GM12878 (cell line): ENCODE measurements around the gene LILRB5. TPM values are rescaled to one million over a fixed set of nuclear protein-coding genes. Genes with fewer than 3 reads are reported as not detected.

Experiments used
- ATAC-seq: fragments of 200-7000 bp; cut with Tn5 transposase; 3 replicates; pipeline ENCODE4 v1.9.1; 2020; ENCODE audit warnings: mild to moderate bottlenecking, moderate library complexity
- BruUV-seq: library from RNA; stranded (reverse); fragments of 400-500 nt; replicated peaks from 2 replicates; lab custom pipeline; 2021; lab: Mats Ljungman, UMichigan
- CTCF ChIA-PET: fragments of 300-600 bp; sonication (Branson Sonifier 250); formaldehyde crosslinking; extraction: SDS; loops from one replicate; lab custom pipeline; 2021; ENCODE audit warnings: inconsistent platforms; lab: Yijun Ruan, JAX
- POLR2A ChIA-PET: fragments of 350-600 bp; formaldehyde crosslinking; extraction: SDS; loops from one replicate; lab custom pipeline; 2021; ENCODE audit warnings: inconsistent platforms; lab: Charles Lee
- RAD21 ChIA-PET: fragments of 300-600 bp; sonication (Branson Sonifier 250); formaldehyde crosslinking; loops from one replicate; lab custom pipeline; 2023; ENCODE audit warnings: antibody characterized with exemption; ENCODE audit not compliant: unreplicated experiment; lab: Charles Lee
- SMC1A ChIA-PET: fragments of 300-600 bp; sonication (Branson Sonifier 250); formaldehyde crosslinking; loops from one replicate; lab custom pipeline; 2023; ENCODE audit not compliant: unreplicated experiment, uncharacterized antibody; lab: Charles Lee
- DNase-seq: peaks from one replicate; pipeline ENCODE4 v3.0.0-alpha.2; 2011; ENCODE audit warnings: low read depth, low spot score
- FAIRE-seq: peaks from 3 replicates; lab custom pipeline; 2011; peaks lifted over from hg19 to GRCh38; lab: Jason Lieb, UNC
- H2AFZ ChIP-seq: 2 replicates; pipeline ENCODE4 v1.6.0; 2011; ENCODE audit warnings: low read depth, low read length, control low read depth; ENCODE audit not compliant: control insufficient read depth
- H3K27ac ChIP-seq: 2 replicates; pipeline ENCODE4 v1.5.1; 2011; ENCODE audit warnings: control low read depth; ENCODE audit not compliant: control insufficient read depth, insufficient read depth
- H3K27me3 ChIP-seq, 2 experiments: replicated peaks in 1 of 2; 2 replicates each; pipeline versions ENCODE4 v1.6.0 to v1.6.1; 2011; ENCODE audit warnings: low read length in 1 of 2; ENCODE audit not compliant: control insufficient read depth in 2 of 2, insufficient read depth in 2 of 2
- H3K36me3 ChIP-seq, 2 experiments: 2 replicates each; pipeline ENCODE4 v1.5.1; 2011; ENCODE audit warnings: low read length in 1 of 2; ENCODE audit not compliant: control insufficient read depth in 2 of 2, insufficient read depth in 2 of 2
- H3K4me1 ChIP-seq: 2 replicates; pipeline ENCODE4 v1.6.1; 2011; ENCODE audit warnings: mild to moderate bottlenecking, low read length, moderate library complexity, mixed read lengths; ENCODE audit not compliant: control insufficient read depth, insufficient read depth
- H3K4me2 ChIP-seq: 2 replicates; pipeline ENCODE4 v1.6.0; 2011; ENCODE audit warnings: control low read depth; ENCODE audit not compliant: control insufficient read depth, insufficient read depth
- H3K4me3 ChIP-seq: fragments of 200-600 bp; sonication (generic); 2 replicates; pipeline ENCODE4 v1.5.1; 2016
- H3K79me2 ChIP-seq: 2 replicates; pipeline ENCODE4 v1.6.0; 2011; ENCODE audit warnings: low read length; ENCODE audit not compliant: control insufficient read depth, insufficient read depth
- H3K9ac ChIP-seq: 2 replicates; pipeline ENCODE4 v1.8.0; 2011; ENCODE audit warnings: low read length, control low read depth, mixed read lengths; ENCODE audit not compliant: control insufficient read depth, insufficient read depth
- H3K9me3 ChIP-seq: replicated peaks from 3 replicates; pipeline ENCODE4 v1.5.1; 2011; ENCODE audit warnings: mild to moderate bottlenecking, low read length; ENCODE audit not compliant: control insufficient read depth, insufficient read depth
- H4K20me1 ChIP-seq: 2 replicates; pipeline ENCODE4 v1.6.0; 2011; ENCODE audit not compliant: control insufficient read depth, insufficient read depth
- BCL11A ChIP-seq: IDR thresholded peaks from 2 replicates; pipeline ENCODE4 v1.6.1; 2011; ENCODE audit warnings: low read depth, low read length
- CBX3 ChIP-seq: fragments of 200-600 bp; sonication (generic); IDR thresholded peaks from 2 replicates; pipeline ENCODE4 v1.6.1; 2016; ENCODE audit warnings: low read depth, borderline replicate concordance
- CHD1 ChIP-seq: IDR thresholded peaks from 2 replicates; pipeline ENCODE4 v1.6.1; 2012; ENCODE audit warnings: low read depth, low read length, improper control_type of control experiment
- GABPA ChIP-seq: IDR thresholded peaks from 2 replicates; pipeline ENCODE4 v1.6.1; 2014; ENCODE audit warnings: antibody characterized with exemption, low read depth, mild to moderate bottlenecking, inconsistent platforms
- IKZF2 ChIP-seq, 2 experiments: fragments of 450-650 bp; IDR thresholded peaks; 2 replicates each; pipeline ENCODE4 v1.6.1; 2017; ENCODE audit warnings: mild to moderate bottlenecking in 2 of 2, moderate library complexity in 2 of 2
- MEF2B ChIP-seq: fragments of 450-650 bp; IDR thresholded peaks from 2 replicates; pipeline ENCODE4 v1.6.1; 2018; ENCODE audit warnings: mild to moderate bottlenecking, moderate library complexity; ENCODE audit not compliant: partially characterized antibody, poor library complexity, severe bottlenecking
- NBN ChIP-seq: fragments of 450-650 bp; IDR thresholded peaks from 2 replicates; pipeline ENCODE4 v1.6.1; 2016
- NFIC ChIP-seq: IDR thresholded peaks from 2 replicates; pipeline ENCODE4 v1.6.1; 2012; ENCODE audit warnings: low read depth, mild to moderate bottlenecking, inconsistent platforms, low read length, moderate library complexity
- NRF1 ChIP-seq: conservative IDR thresholded peaks from 2 replicates; pipeline ENCODE4 v1.6.1; 2011; ENCODE audit warnings: mild to moderate bottlenecking, low read depth, low read length, improper control_type of control experiment
- RB1 ChIP-seq: fragments of 450-650 bp; formaldehyde crosslinking; IDR thresholded peaks from 2 replicates; pipeline ENCODE4 v1.6.1; 2017; ENCODE audit warnings: mild to moderate bottlenecking, borderline replicate concordance
- RBBP5 ChIP-seq: fragments of 200-600 bp; sonication (generic); conservative IDR thresholded peaks from 2 replicates; pipeline ENCODE4 v1.6.1; 2016
- YBX1 ChIP-seq: fragments of 450-650 bp; IDR thresholded peaks from 2 replicates; pipeline ENCODE4 v1.6.1; 2016; ENCODE audit warnings: antibody characterized with exemption
- YY1 ChIP-seq: IDR thresholded peaks from 2 replicates; pipeline ENCODE4 v1.6.1; 2011; ENCODE audit warnings: low read depth, mild to moderate bottlenecking, low read length
- ZNF622 ChIP-seq: fragments of 450-650 bp; IDR thresholded peaks from 2 replicates; pipeline ENCODE4 v1.6.1; 2017; ENCODE audit warnings: mild to moderate bottlenecking, inconsistent platforms
- WGBS: methylation state at CpG from one replicate; pipeline ENCODE4 v1.1.6; 2016; ENCODE audit warnings: low lambda C conversion rate; ENCODE audit not compliant: insufficient replicate concordance, insufficient coverage; ENCODE audit errors: missing lambda C conversion rate; 5-methylcytosine and 5-hydroxymethylcytosine counted together
- in situ Hi-C: fragments of 300-500 bp; cut with MboI; formaldehyde crosslinking; loops from 9 replicates; pipeline ENCODE4 v1.14.3; 2018; ENCODE audit warnings: mixed read lengths
- intact Hi-C: fragments of 100-400 bp; cut with micrococcal nuclease; formaldehyde crosslinking; loops from one replicate; pipeline ENCODE4 v1.14.2; 2022; ENCODE audit not compliant: unreplicated experiment
- polyA plus RNA-seq, 11 experiments: library from polyadenylated mRNA; depleted of rRNA in 4 of 11; unstranded in 6 of 11; stranded (reverse) in 5 of 11; fragments of >200 nt; fragmentation: Nextera tagmentation in 4 of 11; fragmentation: Illumina TruSeq in 1 of 11; extraction: Ambion mirVana in 4 of 11; extraction: Trizol in 1 of 11; gene quantifications; 1 replicate in 1 of 11; 2 replicates in 10 of 11; pipeline versions ENCODE4 v1.2.1 to v1.2.3, GENCODE V29; 2011 to 2016; ENCODE audit warnings: inconsistent platforms in 2 of 11, missing spikeins in 2 of 11, low read depth in 1 of 11
- total RNA-seq, 4 experiments: library from RNA; depleted of rRNA in 3 of 4; stranded (reverse); fragments of >200 nt in 3 of 4; fragmentation: Illumina TruSeq in 1 of 4; extraction: Trizol in 1 of 4; gene quantifications; 2 replicates each; pipeline versions ENCODE4 v1.2.1 to v1.2.3, GENCODE V29; 2013 to 2021
- TF ChIP-seq, protein P1 (sequence below): fragments of 450-650 bp; IDR thresholded peaks from 2 replicates; pipeline ENCODE4 v1.6.1; 2016; ENCODE audit warnings: mild to moderate bottlenecking
- TF ChIP-seq, protein P2 (sequence below): IDR thresholded peaks from 2 replicates; pipeline ENCODE4 v1.6.1; 2012; ENCODE audit warnings: mild to moderate bottlenecking, low read depth, low read length

The LILRB5 gene
- total and polyA plus RNA-seq, 10 of the 15 experiments (the other 5 are each of a cell fraction or from before 2014, with no cell fraction given), result 0.01 to 0.13 TPM; not detected in 8

DNA sequence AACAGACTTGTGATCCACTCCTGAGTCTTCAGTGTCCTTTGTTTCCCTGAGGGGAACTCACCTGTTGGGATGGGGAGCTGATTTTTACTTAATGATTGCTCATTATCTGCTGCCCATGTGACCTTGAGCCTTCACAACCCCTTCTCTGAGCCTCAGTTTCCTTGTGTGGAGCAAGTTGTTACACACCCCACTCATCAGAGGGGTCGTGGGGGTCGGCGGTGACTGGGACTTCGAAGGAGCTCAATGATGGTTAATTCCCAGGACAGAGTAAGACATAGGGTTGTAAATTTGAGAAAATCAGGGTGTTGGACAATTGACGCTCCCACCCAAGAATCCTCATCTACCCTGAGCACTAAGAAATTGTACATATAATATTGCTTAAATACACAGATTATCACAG is 42.4 kb upstream of the LILRB5 start:
- H3K27ac ChIP-seq, result no peak overlapping the region
- in situ Hi-C loops, result loop anchor here (5.0 kb wide), 1 partner anchor 278 kb away; no protein-coding TSS in a partner anchor
- H3K4me3 ChIP-seq, result no peak overlapping the region
- H2AFZ ChIP-seq, result no peak overlapping the region
- SMC1A ChIA-PET, result no interaction called here
- no peak overlapping the region for H3K4me2 ChIP-seq
- H3K36me3 ChIP-seq, result no peaks in the 10 kb centered on the region
- H3K9me3 ChIP-seq, result no peaks in the 10 kb centered on the region
- no peak for DNase-seq
- H3K27me3 ChIP-seq, result peaks cover 0 to 3% of the 10 kb centered on the region in 2 experiments; a peak in 3 of 4 replicates
- no peak overlapping the region for H3K9ac ChIP-seq
- RAD21 ChIA-PET, result no interaction called here
- BruUV-seq, result no TSS peak
- ATAC-seq, result no peak
- intact Hi-C loops, result no loop called here
- no peaks in the 10 kb centered on the region for H3K79me2 ChIP-seq
- POLR2A ChIA-PET, result no interaction called here
- TF ChIP-seq MEF2B, result no peak
- no peak for FAIRE-seq
- 21% methylated on average over 5 of the region's 5 CpGs for WGBS
- H4K20me1 ChIP-seq, result no peaks in the 10 kb centered on the region
- H3K4me1 ChIP-seq, result no peaks in the 10 kb centered on the region
- CTCF ChIA-PET, result no interaction called here

DNA sequence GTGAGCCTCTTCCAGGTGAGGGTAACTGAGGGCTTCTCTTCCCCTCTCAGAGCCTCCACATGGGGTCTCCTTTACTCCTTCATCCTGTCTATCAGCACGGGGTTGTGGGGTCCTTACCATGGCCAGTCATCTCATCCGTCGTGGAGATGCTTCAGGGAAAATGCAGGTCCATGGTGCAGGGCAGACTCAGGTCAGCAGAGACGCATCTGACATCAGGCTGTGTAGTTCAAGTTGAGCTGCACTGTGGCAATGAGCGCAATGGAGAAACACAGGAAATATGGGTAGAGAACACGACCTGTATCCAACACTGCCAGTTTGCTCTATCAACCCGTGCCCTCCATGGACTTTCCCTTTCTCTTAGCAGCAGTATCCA is 42.0 kb upstream of the LILRB5 start:
- Histone ChIP-seq H4K20me1 (no peaks in the 10 kb centered on the region), H3K9me3 (no peaks in the 10 kb centered on the region), H3K79me2 (no peaks in the 10 kb centered on the region), H3K4me2 (no peak overlapping the region), H3K9ac (no peak overlapping the region), H2AFZ (no peak overlapping the region), H3K4me3 (no peak overlapping the region), H3K36me3 (no peaks in the 10 kb centered on the region), H3K4me1 (no peaks in the 10 kb centered on the region), H3K27ac (no peak overlapping the region), H3K27me3 (peaks cover 0 to 4% of the 10 kb centered on the region in 2 experiments; a peak in 3 of 4 replicates)
- SMC1A ChIA-PET, result no interaction called here
- TF ChIP-seq, protein P1, sequence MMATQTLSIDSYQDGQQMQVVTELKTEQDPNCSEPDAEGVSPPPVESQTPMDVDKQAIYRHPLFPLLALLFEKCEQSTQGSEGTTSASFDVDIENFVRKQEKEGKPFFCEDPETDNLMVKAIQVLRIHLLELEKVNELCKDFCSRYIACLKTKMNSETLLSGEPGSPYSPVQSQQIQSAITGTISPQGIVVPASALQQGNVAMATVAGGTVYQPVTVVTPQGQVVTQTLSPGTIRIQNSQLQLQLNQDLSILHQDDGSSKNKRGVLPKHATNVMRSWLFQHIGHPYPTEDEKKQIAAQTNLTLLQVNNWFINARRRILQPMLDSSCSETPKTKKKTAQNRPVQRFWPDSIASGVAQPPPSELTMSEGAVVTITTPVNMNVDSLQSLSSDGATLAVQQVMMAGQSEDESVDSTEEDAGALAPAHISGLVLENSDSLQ, result no peak
- no peak for TF ChIP-seq RBBP5
- no peak for TF ChIP-seq YY1
- TF ChIP-seq RB1, result no peak
- no peak for TF ChIP-seq CBX3
- TF ChIP-seq IKZF2 (IDR thresholded peaks at IDR 0.05), result no peak
- TF ChIP-seq ZNF622, result no peak
- TF ChIP-seq NBN, result no peak
- no peak for TF ChIP-seq GABPA
- no peak for TF ChIP-seq NRF1
- no peak for TF ChIP-seq CHD1
- TF ChIP-seq NFIC, result no peak
- no peak for TF ChIP-seq YBX1
- TF ChIP-seq BCL11A, result no peak
- TF ChIP-seq, protein P2, sequence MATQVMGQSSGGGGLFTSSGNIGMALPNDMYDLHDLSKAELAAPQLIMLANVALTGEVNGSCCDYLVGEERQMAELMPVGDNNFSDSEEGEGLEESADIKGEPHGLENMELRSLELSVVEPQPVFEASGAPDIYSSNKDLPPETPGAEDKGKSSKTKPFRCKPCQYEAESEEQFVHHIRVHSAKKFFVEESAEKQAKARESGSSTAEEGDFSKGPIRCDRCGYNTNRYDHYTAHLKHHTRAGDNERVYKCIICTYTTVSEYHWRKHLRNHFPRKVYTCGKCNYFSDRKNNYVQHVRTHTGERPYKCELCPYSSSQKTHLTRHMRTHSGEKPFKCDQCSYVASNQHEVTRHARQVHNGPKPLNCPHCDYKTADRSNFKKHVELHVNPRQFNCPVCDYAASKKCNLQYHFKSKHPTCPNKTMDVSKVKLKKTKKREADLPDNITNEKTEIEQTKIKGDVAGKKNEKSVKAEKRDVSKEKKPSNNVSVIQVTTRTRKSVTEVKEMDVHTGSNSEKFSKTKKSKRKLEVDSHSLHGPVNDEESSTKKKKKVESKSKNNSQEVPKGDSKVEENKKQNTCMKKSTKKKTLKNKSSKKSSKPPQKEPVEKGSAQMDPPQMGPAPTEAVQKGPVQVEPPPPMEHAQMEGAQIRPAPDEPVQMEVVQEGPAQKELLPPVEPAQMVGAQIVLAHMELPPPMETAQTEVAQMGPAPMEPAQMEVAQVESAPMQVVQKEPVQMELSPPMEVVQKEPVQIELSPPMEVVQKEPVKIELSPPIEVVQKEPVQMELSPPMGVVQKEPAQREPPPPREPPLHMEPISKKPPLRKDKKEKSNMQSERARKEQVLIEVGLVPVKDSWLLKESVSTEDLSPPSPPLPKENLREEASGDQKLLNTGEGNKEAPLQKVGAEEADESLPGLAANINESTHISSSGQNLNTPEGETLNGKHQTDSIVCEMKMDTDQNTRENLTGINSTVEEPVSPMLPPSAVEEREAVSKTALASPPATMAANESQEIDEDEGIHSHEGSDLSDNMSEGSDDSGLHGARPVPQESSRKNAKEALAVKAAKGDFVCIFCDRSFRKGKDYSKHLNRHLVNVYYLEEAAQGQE, result no peak
- POLR2A ChIA-PET, result no interaction called here
- FAIRE-seq, result no peak
- ATAC-seq, result no peak
- intact Hi-C loops, result no loop called here
- no peak for DNase-seq
- WGBS, result 16% methylated on average over 7 of the region's 7 CpGs
- RAD21 ChIA-PET, result no interaction called here
- in situ Hi-C loops, result loop anchor here (5.0 kb wide), 1 partner anchor 278 kb away; no protein-coding TSS in a partner anchor
- no TSS peak for BruUV-seq
- CTCF ChIA-PET, result no interaction called here
